ENCODE measurements around the gene LRRC58. TPM values are rescaled to one million over a fixed set of nuclear protein-coding genes. Genes with fewer than 3 reads are reported as not detected.

LRRC58 gene
- total RNA-seq, 1 experiment from 2014 or later = 34.8 TPM

GRCh38 chr3:120286465-120286864 is 62.7 kb downstream of the LRRC58 start:
- POLR2A ChIA-PET = no interaction called here
- Histone ChIP-seq H3K36me3 (ENCODE audit: control insufficient read depth in 1 of 2, insufficient read depth in 2 of 2, low read length in 2 of 2) (no peaks in the 10 kb centered on the region), H3K9me2 (ENCODE audit: insufficient read depth) (no peaks in the 10 kb centered on the region), H3K4me1 (ENCODE audit: control insufficient read depth in 1 of 2, insufficient read depth in 2 of 2, low read length in 2 of 2) (no peaks in the 10 kb centered on the region), H3K27me3 (ENCODE audit: insufficient read depth, low read length) (no peaks in the 10 kb centered on the region), H3K79me2 (ENCODE audit: insufficient read depth, low read length) (no peaks in the 10 kb centered on the region), H3K4me3 (replicated peaks in 1 of 2; ENCODE audit: low read depth in 1 of 2, low read length in 2 of 2) (no peak overlapping the region), H4K20me1 (ENCODE audit: insufficient read depth) (no peaks in the 10 kb centered on the region), H3K9ac (ENCODE audit: low read length) (no peak overlapping the region), H3K4me2 (ENCODE audit: low read length) (no peak overlapping the region), H3K27ac (ENCODE audit: low read depth, low read length) (no peak overlapping the region), H3K9me3 (ENCODE audit: control insufficient read depth in 1 of 2, insufficient read depth in 1 of 2, low read depth in 1 of 2, low read length in 2 of 2) (no peaks in the 10 kb centered on the region), H2AFZ (ENCODE audit: low read depth, low read length, poor library complexity, severe bottlenecking) (no peak overlapping the region)
- CTCF ChIA-PET = no interaction called here
- intact Hi-C loops (cut with micrococcal nuclease) = no loop called here
- TF ChIP-seq SP1 (IDR thresholded peaks at IDR 0.05; ENCODE audit: low read depth) (no peak), TCF7L2 (IDR thresholded peaks at IDR 0.05; ENCODE audit: borderline replicate concordance, extremely low read depth, insufficient read depth, insufficient read length) (no peak), CBX3 (IDR thresholded peaks at IDR 0.05; ENCODE audit: low read depth) (no peak), JUND (IDR thresholded peaks at IDR 0.05) (no peak), YY1 (IDR thresholded peaks at IDR 0.05; ENCODE audit: extremely low read depth, insufficient replicate concordance, low read depth, low read length) (no peak), ATF3 (IDR thresholded peaks at IDR 0.05) (no peak), FOSL1 (IDR thresholded peaks at IDR 0.05; ENCODE audit: low read depth) (no peak), ELF1 (IDR thresholded peaks at IDR 0.05; ENCODE audit: borderline replicate concordance, low read depth) (no peak), POLR2A (IDR thresholded peaks at IDR 0.05; ENCODE audit: borderline replicate concordance, extremely low read depth, insufficient read depth, insufficient read length) (no peak), EZH2phosphoT487 (IDR thresholded peaks at IDR 0.05; ENCODE audit: borderline replicate concordance) (no peak), EGR1 (IDR thresholded peaks at IDR 0.05; ENCODE audit: low read depth) (no peak), RAD21 (IDR thresholded peaks at IDR 0.05; ENCODE audit: low read depth) (no peak), CEBPB (IDR thresholded peaks at IDR 0.05; ENCODE audit: low read depth) (no peak), SIN3A (IDR thresholded peaks at IDR 0.05; ENCODE audit: low read depth) (no peak)
- RAD21 ChIA-PET (ENCODE audit: low non-redundant PET in 1 of 2, low total read pairs in 2 of 2, uncharacterized antibody in 2 of 2, unreplicated experiment in 2 of 2) = no interaction called here
- BruUV-seq (replicated peaks) = no TSS peak
- ATAC-seq (no peak), DNase-seq (ENCODE audit: low read depth, low spot score) (no peak)

DNA sequence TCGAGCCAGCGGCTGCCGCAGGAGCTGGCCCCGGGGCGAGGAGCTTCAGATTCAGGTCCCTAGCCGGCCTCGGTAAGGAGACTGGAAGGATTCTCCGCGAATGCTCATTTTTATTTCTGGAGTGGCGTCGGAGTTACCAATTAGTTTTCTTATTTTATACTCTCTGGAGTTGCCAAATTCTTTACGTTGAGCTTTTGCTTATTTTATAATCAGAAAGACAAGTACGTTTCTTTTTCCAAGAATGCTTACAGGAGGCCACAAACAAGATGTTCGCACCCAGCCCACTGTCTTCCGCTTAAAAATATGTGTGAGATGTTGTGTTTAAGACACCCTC is 63.7 kb downstream of the LRRC58 start:
- Histone ChIP-seq H3K4me2 (ENCODE audit: low read length) (no peak overlapping the region), H3K36me3 (ENCODE audit: control insufficient read depth in 1 of 2, insufficient read depth in 2 of 2, low read length in 2 of 2) (no peaks in the 10 kb centered on the region), H3K79me2 (ENCODE audit: insufficient read depth, low read length) (no peaks in the 10 kb centered on the region), H2AFZ (ENCODE audit: low read depth, low read length, poor library complexity, severe bottlenecking) (no peak overlapping the region), H3K9ac (ENCODE audit: low read length) (no peak overlapping the region), H4K20me1 (ENCODE audit: insufficient read depth) (no peaks in the 10 kb centered on the region), H3K27ac (ENCODE audit: low read depth, low read length) (no peak overlapping the region), H3K9me2 (ENCODE audit: insufficient read depth) (no peaks in the 10 kb centered on the region), H3K9me3 (ENCODE audit: control insufficient read depth in 1 of 2, insufficient read depth in 1 of 2, low read depth in 1 of 2, low read length in 2 of 2) (no peaks in the 10 kb centered on the region), H3K4me1 (ENCODE audit: control insufficient read depth in 1 of 2, insufficient read depth in 2 of 2, low read length in 2 of 2) (no peaks in the 10 kb centered on the region), H3K27me3 (ENCODE audit: insufficient read depth, low read length) (no peaks in the 10 kb centered on the region), H3K4me3 (replicated peaks in 1 of 2; ENCODE audit: low read depth in 1 of 2, low read length in 2 of 2) (no peak overlapping the region)
- no TSS peak for BruUV-seq (replicated peaks)
- CTCF ChIA-PET = no interaction called here
- ATAC-seq (no peak), DNase-seq (ENCODE audit: low read depth, low spot score) (no peak)
- RAD21 ChIA-PET (ENCODE audit: low non-redundant PET in 1 of 2, low total read pairs in 2 of 2, uncharacterized antibody in 2 of 2, unreplicated experiment in 2 of 2) = no interaction called here
- no peak for TF ChIP-seq RAD21 (IDR thresholded peaks at IDR 0.05; ENCODE audit: low read depth)
- no peak for TF ChIP-seq ZFX (IDR thresholded peaks at IDR 0.05)
- TF ChIP-seq, protein P1, sequence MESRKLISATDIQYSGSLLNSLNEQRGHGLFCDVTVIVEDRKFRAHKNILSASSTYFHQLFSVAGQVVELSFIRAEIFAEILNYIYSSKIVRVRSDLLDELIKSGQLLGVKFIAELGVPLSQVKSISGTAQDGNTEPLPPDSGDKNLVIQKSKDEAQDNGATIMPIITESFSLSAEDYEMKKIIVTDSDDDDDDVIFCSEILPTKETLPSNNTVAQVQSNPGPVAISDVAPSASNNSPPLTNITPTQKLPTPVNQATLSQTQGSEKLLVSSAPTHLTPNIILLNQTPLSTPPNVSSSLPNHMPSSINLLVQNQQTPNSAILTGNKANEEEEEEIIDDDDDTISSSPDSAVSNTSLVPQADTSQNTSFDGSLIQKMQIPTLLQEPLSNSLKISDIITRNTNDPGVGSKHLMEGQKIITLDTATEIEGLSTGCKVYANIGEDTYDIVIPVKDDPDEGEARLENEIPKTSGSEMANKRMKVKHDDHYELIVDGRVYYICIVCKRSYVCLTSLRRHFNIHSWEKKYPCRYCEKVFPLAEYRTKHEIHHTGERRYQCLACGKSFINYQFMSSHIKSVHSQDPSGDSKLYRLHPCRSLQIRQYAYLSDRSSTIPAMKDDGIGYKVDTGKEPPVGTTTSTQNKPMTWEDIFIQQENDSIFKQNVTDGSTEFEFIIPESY (IDR thresholded peaks at IDR 0.05; ENCODE audit: extremely low read depth, insufficient replicate concordance, low read length) = no peak
- POLR2A ChIA-PET = no interaction called here
- intact Hi-C loops (cut with micrococcal nuclease) = no loop called here

Measured in HCT116 (cell line).